Loucy (cell line): Measurements from ENCODE around the gene IL7R.
"Not testable (repeated sequence)": the region's sequence is repeated elsewhere in the genome, so short reads cannot be mapped to it uniquely, and the experiment has no call there.

Experiments
- H2AFZ ChIP-seq: fragments of 200-600 bp; sonication (generic); 2 replicates; pipeline ENCODE4 v1.6.0; 2016; ENCODE audit warnings: antibody characterized with exemption, mild to moderate bottlenecking, low read length, moderate library complexity
- H3F3A ChIP-seq: fragments of 200-600 bp; 2 replicates; pipeline ENCODE4 v1.6.0; 2016; ENCODE audit warnings: antibody characterized with exemption, low read depth, mild to moderate bottlenecking
- H3K27me3 ChIP-seq: fragments of 200-600 bp; sonication (generic); 2 replicates; pipeline ENCODE4 v1.6.1; 2014; ENCODE audit warnings: low read length, mild to moderate bottlenecking; ENCODE audit not compliant: insufficient read depth, poor library complexity, severe bottlenecking
- H3K36me3 ChIP-seq: fragments of 200-600 bp; sonication (generic); 2 replicates; pipeline ENCODE4 v1.6.1; 2016; ENCODE audit warnings: low read length; ENCODE audit not compliant: insufficient read depth
- H3K4me1 ChIP-seq: fragments of 200-600 bp; sonication (generic); 2 replicates; pipeline ENCODE4 v1.5.1; 2014; ENCODE audit warnings: low read length, mild to moderate bottlenecking; ENCODE audit not compliant: insufficient read depth, poor library complexity, severe bottlenecking
- H3K4me2 ChIP-seq: fragments of 200-600 bp; sonication (generic); 2 replicates; pipeline ENCODE4 v1.6.0; 2014; ENCODE audit warnings: antibody characterized with exemption, low read length, low read depth, mild to moderate bottlenecking; ENCODE audit not compliant: poor library complexity, severe bottlenecking
- H3K4me3 ChIP-seq: fragments of 200-600 bp; sonication (generic); 2 replicates; pipeline ENCODE4 v1.5.1; 2014; ENCODE audit warnings: low read length, mild to moderate bottlenecking, mixed read lengths; ENCODE audit not compliant: poor library complexity, severe bottlenecking
- H3K79me2 ChIP-seq: fragments of 200-600 bp; sonication (generic); 2 replicates; pipeline ENCODE4 v1.6.1; 2014; ENCODE audit warnings: low read length; ENCODE audit not compliant: insufficient read depth
- H3K9ac ChIP-seq: fragments of 200-600 bp; sonication (generic); 2 replicates; pipeline ENCODE4 v1.6.0; 2014; ENCODE audit warnings: mild to moderate bottlenecking, low read depth, low read length, moderate library complexity; ENCODE audit not compliant: poor library complexity, severe bottlenecking
- H3K9me2 ChIP-seq: fragments of 200-600 bp; sonication (generic); replicated peaks from 2 replicates; pipeline ENCODE4 v1.6.1; 2016; ENCODE audit warnings: low read depth, low read length, mixed read lengths
- H3K9me3 ChIP-seq: fragments of 200-600 bp; sonication (generic); 2 replicates; pipeline ENCODE4 v1.6.1; 2014; ENCODE audit warnings: mild to moderate bottlenecking, antibody characterized with exemption, low read length, low read depth; ENCODE audit not compliant: insufficient read depth
- H4K20me1 ChIP-seq: fragments of 200-600 bp; sonication (generic); 2 replicates; pipeline ENCODE4 v1.6.0; 2014; ENCODE audit warnings: antibody characterized with exemption, low read length, mild to moderate bottlenecking; ENCODE audit not compliant: insufficient read depth, poor library complexity, severe bottlenecking
- CTCF ChIP-seq: fragments of 200-600 bp; sonication (generic); conservative IDR thresholded peaks from 2 replicates; pipeline ENCODE4 v1.5.1; 2014; ENCODE audit warnings: mild to moderate bottlenecking, antibody characterized with exemption, low read length
- EZH2phosphoT487 ChIP-seq: fragments of 200-600 bp; IDR thresholded peaks from 2 replicates; pipeline ENCODE4 v1.6.1; 2018; ENCODE audit warnings: antibody characterized with exemption, mild to moderate bottlenecking, moderate library complexity, borderline replicate concordance

IL7R gene

DNA sequence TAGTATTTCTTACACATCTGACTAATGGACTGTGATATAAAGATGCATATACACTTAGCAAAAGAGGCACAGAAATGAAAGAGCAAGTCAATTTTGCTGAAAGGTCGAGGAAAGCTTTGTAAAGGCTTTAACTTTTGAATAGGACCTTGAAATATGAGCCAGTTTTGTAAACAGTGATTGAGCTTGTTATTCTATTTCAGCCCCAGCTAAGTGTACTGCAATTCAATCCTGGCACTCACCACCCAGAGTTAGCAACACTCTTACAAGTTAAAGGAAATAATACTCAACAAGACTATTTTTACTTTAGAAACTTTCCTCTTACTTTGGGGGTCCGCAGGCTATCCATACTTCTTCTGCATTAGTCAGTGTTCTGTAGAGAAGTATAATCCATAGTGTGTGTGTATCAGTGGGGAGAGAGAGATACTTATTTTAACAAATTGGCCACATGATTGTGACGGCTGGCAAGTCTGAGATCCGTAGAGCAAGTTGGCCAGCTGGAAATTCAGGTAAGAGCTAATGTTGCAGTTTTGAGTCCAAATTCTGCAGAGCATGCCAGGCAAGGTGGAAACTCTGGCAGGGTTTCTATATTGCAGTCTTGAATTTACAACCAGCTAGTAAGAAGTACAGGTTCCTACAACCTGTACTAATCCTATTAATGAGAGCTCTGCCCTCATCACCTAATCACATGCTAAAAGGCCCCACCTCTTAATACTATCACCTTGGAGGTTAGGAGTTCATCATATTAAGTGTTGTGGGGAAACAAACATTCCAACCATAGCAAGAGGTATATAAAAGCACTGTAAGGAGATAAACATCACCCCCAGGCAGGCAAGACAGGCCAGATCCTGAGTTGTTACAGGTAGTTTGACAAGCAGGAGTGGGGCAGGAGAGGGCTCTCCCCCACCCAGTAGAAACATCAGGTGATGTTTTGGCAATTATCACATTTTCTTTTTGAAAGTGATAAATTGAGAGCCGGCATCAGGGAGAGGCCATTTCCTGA lies 33.6 kb downstream of the IL7R start:
- H3K9me2 ChIP-seq, result no peaks in the 10 kb centered on the region
- H3K36me3 ChIP-seq, result no peaks in the 10 kb centered on the region
- peaks cover 17% of the 10 kb centered on the region for H3K4me1 ChIP-seq
- H4K20me1 ChIP-seq, result no peaks in the 10 kb centered on the region
- H3K9me3 ChIP-seq, result no peaks in the 10 kb centered on the region
- no peaks in the 10 kb centered on the region for H3K27me3 ChIP-seq
- H2AFZ ChIP-seq, result no peak overlapping the region
- TF ChIP-seq CTCF (no peak), EZH2phosphoT487 (no peak)
- H3F3A ChIP-seq, result no peaks in the 10 kb centered on the region
- no peak overlapping the region for H3K4me3 ChIP-seq
- H3K79me2 ChIP-seq, result no peaks in the 10 kb centered on the region
- H3K4me2 ChIP-seq, result no peak overlapping the region
- H3K9ac ChIP-seq, result no peak overlapping the region

DNA sequence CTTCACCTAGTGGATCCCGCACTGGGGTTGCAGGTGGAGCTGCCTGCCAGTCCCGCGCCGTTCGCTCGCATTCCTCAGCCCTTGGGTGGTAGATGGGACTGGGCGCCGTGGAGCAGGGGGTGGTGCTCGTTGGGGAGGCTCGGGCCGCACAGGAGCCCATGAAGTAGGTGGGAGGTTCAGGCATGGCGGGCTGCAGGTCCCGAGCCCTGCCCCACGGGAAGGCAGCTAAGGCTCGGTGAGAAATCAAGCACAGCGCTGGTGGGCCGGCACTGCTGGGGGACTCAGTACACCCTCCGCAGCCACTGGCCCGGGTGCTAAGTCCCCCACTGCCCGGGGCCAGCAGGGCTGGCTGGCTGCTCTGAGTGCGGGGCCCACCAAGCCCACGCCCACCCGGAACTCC lies 36.1 kb downstream of the IL7R start:
- not testable (repeated sequence) for H3K9me3 ChIP-seq, H3K27me3 ChIP-seq, H3K36me3 ChIP-seq

DNA sequence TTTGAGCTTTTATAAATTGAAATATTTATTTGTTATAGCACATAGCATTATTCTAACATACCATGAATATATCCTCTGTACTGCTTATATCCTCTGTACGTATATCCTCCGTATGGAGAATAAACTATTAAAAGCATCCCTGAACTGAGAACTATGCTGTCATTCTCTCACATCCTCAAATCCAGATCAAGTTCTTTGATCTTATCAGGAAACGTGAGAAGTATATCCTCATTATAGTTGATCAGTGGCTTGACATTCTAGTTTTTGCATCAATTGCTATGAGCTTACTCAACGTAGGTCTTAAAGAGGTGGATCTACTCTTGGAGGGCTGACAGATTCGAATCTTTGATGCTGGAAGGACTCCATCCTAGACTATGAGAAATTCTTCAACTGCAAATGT lies 37.4 kb downstream of the IL7R start:
- Histone ChIP-seq H4K20me1 (no peaks in the 10 kb centered on the region), H3F3A (no peaks in the 10 kb centered on the region), H3K4me2 (no peak overlapping the region), H3K9me3 (no peaks in the 10 kb centered on the region), H3K27me3 (no peaks in the 10 kb centered on the region), H3K4me1 (peaks cover 5% of the 10 kb centered on the region), H3K36me3 (no peaks in the 10 kb centered on the region), H3K9ac (no peak overlapping the region), H2AFZ (no peak overlapping the region), H3K79me2 (no peaks in the 10 kb centered on the region), H3K4me3 (no peak overlapping the region), H3K9me2 (no peaks in the 10 kb centered on the region)
- no peak for TF ChIP-seq EZH2phosphoT487
- TF ChIP-seq CTCF, result no peak

More for the DNA sequence above, 36.1 kb downstream of the IL7R start:
- not testable (repeated sequence) for H3K9ac ChIP-seq, H3K4me2 ChIP-seq, H2AFZ ChIP-seq, H4K20me1 ChIP-seq, H3K79me2 ChIP-seq, H3K4me3 ChIP-seq, H3K9me2 ChIP-seq, H3K4me1 ChIP-seq, H3F3A ChIP-seq
